HEK293T (cell line): Measurements from ENCODE around the gene ATP8A1.
"Not testable (repeated sequence)": the region's sequence is repeated elsewhere in the genome, so short reads cannot be mapped to it uniquely, and the experiment has no call there.

Experiments
- CTCF ChIA-PET: fragments of 350-600 bp; formaldehyde crosslinking; extraction: SDS; loops from one replicate; lab custom pipeline; 2021; ENCODE audit warnings: antibody characterized with exemption, inconsistent platforms; lab: Yijun Ruan, JAX
- POLR2A ChIA-PET: fragments of 350-600 bp; formaldehyde crosslinking; extraction: SDS; loops from one replicate; lab custom pipeline; 2020; ENCODE audit warnings: antibody characterized with exemption, inconsistent platforms; lab: Yijun Ruan, JAX
- DNase-seq: peaks from one replicate; pipeline ENCODE4 v3.0.0; 2012; ENCODE audit warnings: mixed read lengths; ENCODE audit errors: extremely low spot score
- ARNT ChIP-seq: fragments of 450-650 bp; IDR thresholded peaks from 2 replicates; pipeline ENCODE4 v1.6.1; 2017; ENCODE audit warnings: mild to moderate bottlenecking
- BHLHE40 ChIP-seq: fragments of 450-650 bp; IDR thresholded peaks from 2 replicates; pipeline ENCODE4 v1.6.1; 2016; ENCODE audit warnings: mild to moderate bottlenecking, moderate library complexity, borderline replicate concordance
- CTBP1 ChIP-seq: fragments of 450-650 bp; IDR thresholded peaks from 2 replicates; pipeline ENCODE4 v1.6.1; 2016; ENCODE audit warnings: borderline replicate concordance
- ELF4 ChIP-seq: fragments of 450-650 bp; IDR thresholded peaks from 2 replicates; pipeline ENCODE4 v1.6.1; 2017; ENCODE audit warnings: antibody characterized with exemption
- FOXA1 ChIP-seq: fragments of 450-650 bp; IDR thresholded peaks from 2 replicates; pipeline ENCODE4 v1.6.1; 2016; ENCODE audit warnings: mild to moderate bottlenecking
- FOXK2 ChIP-seq: fragments of 450-650 bp; IDR thresholded peaks from 2 replicates; pipeline ENCODE4 v1.6.1; 2016; ENCODE audit warnings: mild to moderate bottlenecking
- FOXM1 ChIP-seq: fragments of 450-650 bp; IDR thresholded peaks from 2 replicates; pipeline ENCODE4 v1.6.1; 2017; ENCODE audit warnings: mild to moderate bottlenecking, borderline replicate concordance
- HDGF ChIP-seq: fragments of 450-650 bp; IDR thresholded peaks from 2 replicates; pipeline ENCODE4 v1.6.1; 2017; ENCODE audit warnings: antibody characterized with exemption, borderline replicate concordance
- L3MBTL2 ChIP-seq: fragments of 450-650 bp; conservative IDR thresholded peaks from 2 replicates; pipeline ENCODE4 v1.6.1; 2016; ENCODE audit warnings: mild to moderate bottlenecking
- LEF1 ChIP-seq: fragments of 450-650 bp; IDR thresholded peaks from 2 replicates; pipeline ENCODE4 v1.6.1; 2017; ENCODE audit warnings: mild to moderate bottlenecking, borderline replicate concordance
- NFRKB ChIP-seq: fragments of 450-650 bp; IDR thresholded peaks from 2 replicates; pipeline ENCODE4 v1.6.1; 2016; ENCODE audit warnings: mild to moderate bottlenecking, moderate library complexity
- SP1 ChIP-seq: fragments of 450-650 bp; IDR thresholded peaks from 2 replicates; pipeline ENCODE4 v1.6.1; 2017
- SUZ12 ChIP-seq: fragments of 450-650 bp; IDR thresholded peaks from 2 replicates; pipeline ENCODE4 v1.6.1; 2016; ENCODE audit warnings: mild to moderate bottlenecking
- TARDBP ChIP-seq: fragments of 450-650 bp; IDR thresholded peaks from 2 replicates; pipeline ENCODE4 v1.6.1; 2016
- ZNF384 ChIP-seq: fragments of 450-650 bp; IDR thresholded peaks from 2 replicates; pipeline ENCODE4 v1.6.1; 2016
- TF ChIP-seq, protein P1 (sequence below): fragments of 450-650 bp; IDR thresholded peaks from 2 replicates; pipeline ENCODE4 v1.6.1; 2016

The ATP8A1 gene

DNA sequence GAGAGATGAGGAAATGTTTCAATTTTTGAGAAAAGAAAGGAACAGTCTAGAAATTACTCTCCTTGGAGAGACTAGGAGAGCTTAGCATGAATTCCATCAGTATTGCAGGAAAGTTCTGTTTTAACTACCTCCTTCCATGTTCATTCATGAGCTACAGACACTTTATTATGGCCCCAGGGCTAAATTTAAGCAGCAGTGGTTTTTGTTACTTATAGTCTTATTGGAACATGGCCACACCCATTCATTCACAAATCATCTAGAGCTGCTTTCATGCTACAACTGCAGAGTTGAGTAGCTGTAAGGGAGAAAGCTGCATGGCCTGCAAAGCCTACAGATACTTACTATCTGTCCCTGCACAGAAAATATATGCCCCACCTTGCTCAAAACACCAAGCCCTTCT lies 178.0 kb downstream of the ATP8A1 start:
- TF ChIP-seq L3MBTL2 (no peak), LEF1 (no peak), FOXM1 (no peak), ELF4 (no peak), SP1 (no peak)
- DNase-seq: no peak
- CTCF ChIA-PET: no interaction called here
- POLR2A ChIA-PET: no interaction called here

DNA sequence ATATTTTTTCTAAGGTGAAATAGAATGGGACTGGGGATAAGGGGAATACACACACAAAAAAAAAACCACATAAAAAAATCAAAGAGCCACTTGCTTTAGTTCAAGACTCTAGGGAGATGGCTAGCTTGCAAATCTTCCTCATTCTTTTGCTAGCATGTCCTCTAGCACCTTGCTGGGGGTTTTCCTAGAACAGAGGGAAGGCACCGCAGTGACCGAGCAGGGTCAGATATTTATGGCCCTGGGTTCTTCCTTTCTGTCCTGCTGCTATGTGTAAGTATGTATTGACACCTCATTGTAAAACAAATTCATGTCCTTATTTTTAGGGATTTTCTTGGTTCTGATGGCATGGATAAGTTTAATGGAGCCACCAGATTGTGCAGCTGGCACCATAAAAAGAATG lies 178.4 kb downstream of the ATP8A1 start:
- CTCF ChIA-PET: no interaction called here
- TF ChIP-seq, protein P1, sequence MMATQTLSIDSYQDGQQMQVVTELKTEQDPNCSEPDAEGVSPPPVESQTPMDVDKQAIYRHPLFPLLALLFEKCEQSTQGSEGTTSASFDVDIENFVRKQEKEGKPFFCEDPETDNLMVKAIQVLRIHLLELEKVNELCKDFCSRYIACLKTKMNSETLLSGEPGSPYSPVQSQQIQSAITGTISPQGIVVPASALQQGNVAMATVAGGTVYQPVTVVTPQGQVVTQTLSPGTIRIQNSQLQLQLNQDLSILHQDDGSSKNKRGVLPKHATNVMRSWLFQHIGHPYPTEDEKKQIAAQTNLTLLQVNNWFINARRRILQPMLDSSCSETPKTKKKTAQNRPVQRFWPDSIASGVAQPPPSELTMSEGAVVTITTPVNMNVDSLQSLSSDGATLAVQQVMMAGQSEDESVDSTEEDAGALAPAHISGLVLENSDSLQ: no peak
- TF ChIP-seq FOXM1: no peak
- TF ChIP-seq L3MBTL2: no peak
- no peak for TF ChIP-seq NFRKB
- no peak for TF ChIP-seq ZNF384
- no peak for TF ChIP-seq ARNT
- no peak for TF ChIP-seq CTBP1
- no peak for TF ChIP-seq FOXK2
- TF ChIP-seq SUZ12: no peak
- POLR2A ChIA-PET: no interaction called here
- DNase-seq: no peak

DNA sequence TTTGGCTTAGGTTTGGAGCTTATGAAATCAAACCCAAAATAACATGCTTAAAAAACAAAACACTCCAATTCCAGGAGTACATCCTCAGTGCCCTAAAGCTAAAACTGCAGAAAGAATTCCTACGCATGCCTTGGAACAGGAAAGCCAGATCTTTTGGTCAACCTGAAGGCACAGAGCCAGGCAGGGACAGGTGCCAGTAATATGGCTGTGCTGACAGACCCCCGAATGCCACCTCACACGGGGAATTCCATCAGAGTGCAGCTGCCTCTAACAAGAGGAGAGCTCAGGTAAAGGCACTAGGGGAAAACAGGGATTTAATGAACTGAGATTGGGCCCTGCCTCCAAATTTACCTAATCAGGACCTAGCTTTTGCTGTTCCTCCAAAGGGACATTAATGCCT lies 182.5 kb downstream of the ATP8A1 start:
- ChIA-PET POLR2A (no interaction called here), CTCF (interaction anchor here (0.9 kb wide), 1 partner anchor 37 kb away, joined by 4 read pairs; no protein-coding TSS in a partner anchor)
- TF ChIP-seq BHLHE40 (no peak), ELF4 (no peak), ARNT (no peak), FOXA1 (no peak), CTBP1 (no peak), SP1 (no peak), FOXK2 (no peak), NFRKB (no peak), LEF1 (no peak), TARDBP (no peak), SUZ12 (no peak), ZNF384 (no peak), HDGF (no peak), L3MBTL2 (no peak), FOXM1 (no peak)
- TF ChIP-seq, protein P1: no peak
- no peak for DNase-seq

DNA sequence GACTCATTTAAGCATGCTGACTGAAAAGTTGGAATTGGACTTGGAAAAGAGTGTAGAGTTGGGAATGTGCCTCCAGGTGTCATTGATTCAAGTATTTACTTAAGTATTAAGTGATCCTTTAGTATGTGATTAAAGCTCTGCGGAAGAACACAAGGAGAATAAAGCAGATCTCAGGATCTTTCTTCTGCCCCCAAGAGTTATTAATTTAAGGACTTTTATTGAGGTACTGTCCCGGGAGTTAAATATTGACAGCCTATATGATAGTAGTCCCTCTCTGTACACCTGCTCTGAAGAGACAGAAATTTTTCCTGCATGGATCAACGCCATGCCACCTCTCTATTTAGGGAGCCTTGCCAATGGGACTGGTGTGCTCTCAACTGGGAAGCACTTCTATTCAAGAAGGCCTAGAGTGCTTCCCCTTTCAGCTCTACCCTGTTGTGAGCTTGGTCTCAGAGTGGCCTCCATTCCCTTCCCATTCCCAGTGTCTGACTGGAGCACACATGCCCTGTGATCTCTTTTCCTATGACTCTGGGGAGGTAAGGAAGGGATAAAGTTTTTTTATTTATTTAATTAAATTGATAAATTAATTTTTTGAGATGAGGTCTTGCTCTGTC lies 183.7 kb downstream of the ATP8A1 start:
- TF ChIP-seq ELF4 (no peak), HDGF (no peak), SUZ12 (no peak), NFRKB (no peak), BHLHE40 (no peak), SP1 (no peak), ARNT (no peak)
- TF ChIP-seq, protein P1: no peak
- DNase-seq: no peak
- CTCF ChIA-PET: no interaction called here
- POLR2A ChIA-PET: no interaction called here

DNA sequence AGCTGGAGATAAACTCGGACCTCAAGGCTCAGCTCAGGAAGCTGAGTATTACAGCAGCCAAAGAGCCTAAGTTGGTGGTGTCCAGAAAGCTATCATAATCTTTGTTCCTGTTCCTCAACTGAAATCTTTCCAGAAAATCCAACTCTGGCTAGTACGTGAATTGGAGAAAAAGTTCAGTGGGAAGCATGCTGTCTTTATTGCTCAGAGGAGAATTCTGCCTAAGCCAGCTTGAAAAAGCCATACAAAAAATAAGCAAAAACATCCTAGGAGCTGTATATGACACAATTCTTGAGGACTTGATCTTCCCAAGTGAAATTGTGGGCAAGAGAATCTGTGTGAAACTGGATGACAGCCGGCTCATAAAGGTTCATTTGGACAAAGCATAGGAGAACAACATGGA lies 185.0 kb downstream of the ATP8A1 start:
- CTCF ChIA-PET: no interaction called here
- TF ChIP-seq SP1 (no peak), TARDBP (no peak), FOXA1 (no peak), BHLHE40 (no peak), NFRKB (no peak), ELF4 (no peak), FOXK2 (no peak), L3MBTL2 (no peak), LEF1 (no peak), FOXM1 (no peak), ARNT (no peak), SUZ12 (no peak)
- TF ChIP-seq, protein P1: no peak
- DNase-seq: no peak
- POLR2A ChIA-PET: no interaction called here

DNA sequence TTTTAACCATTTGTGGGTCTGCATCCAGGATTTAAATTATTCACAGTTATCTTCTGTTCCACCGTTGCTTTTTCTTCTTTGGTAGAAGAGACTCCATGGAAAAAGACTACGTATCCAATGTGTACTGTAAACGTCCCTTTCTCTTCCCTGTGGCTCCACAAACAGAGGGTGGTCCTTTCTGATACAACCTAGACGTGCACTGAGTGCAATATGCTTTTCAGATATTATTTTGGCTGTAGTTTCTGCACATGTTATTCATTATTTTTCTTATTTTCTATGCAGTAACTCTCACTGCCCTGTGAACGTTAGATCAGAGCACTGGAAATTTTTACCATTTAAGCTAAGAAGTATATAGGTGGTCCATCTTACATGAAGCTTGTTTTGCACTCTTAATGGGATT lies 186.9 kb downstream of the ATP8A1 start:
- POLR2A ChIA-PET: no interaction called here
- CTCF ChIA-PET: no interaction called here
- no peak for DNase-seq
- TF ChIP-seq ELF4 (no peak), SUZ12 (no peak), CTBP1 (no peak), BHLHE40 (no peak), FOXM1 (no peak), FOXA1 (no peak), L3MBTL2 (no peak), TARDBP (no peak), FOXK2 (no peak), LEF1 (no peak), SP1 (no peak), ARNT (no peak), NFRKB (no peak), HDGF (no peak), ZNF384 (no peak)
- TF ChIP-seq, protein P1: no peak

DNA sequence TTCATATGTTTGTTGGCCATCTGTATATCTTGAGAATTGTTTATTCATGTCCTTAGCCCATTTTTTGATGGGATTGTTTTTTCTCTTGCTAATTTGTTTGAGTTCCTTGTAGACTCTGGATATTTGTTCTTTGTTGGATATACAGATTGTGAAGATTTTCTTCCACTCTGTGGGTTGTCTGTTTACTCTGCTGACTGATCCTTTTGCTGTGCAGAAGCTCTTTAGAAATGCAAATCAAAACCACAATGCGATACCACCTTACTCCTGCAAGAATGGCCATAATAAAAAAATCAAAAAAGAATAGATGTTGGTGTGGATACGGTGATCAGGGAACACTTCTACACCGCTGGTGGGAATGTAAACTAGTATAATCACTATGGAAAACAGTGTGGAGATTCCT lies 189.1 kb downstream of the ATP8A1 start:
- CTCF ChIA-PET, POLR2A ChIA-PET, DNase-seq: not testable (repeated sequence)
